SK-N-DZ (cell line): Measurements from ENCODE around the gene TFF1.

Experiments used
- DNase-seq: peaks from one replicate; pipeline ENCODE4 v3.0.0-alpha.2; 2015; ENCODE audit warnings: low spot score

Gene TFF1

GRCh38 chr21:42362700-42363099 is 3.6 kb downstream of the TFF1 start:
- DNase-seq = no peak

- DNase-seq = no peak
These were observed 4.1 kb downstream of the TFF1 start for GRCh38 chr21:42362198-42362597.

DNA sequence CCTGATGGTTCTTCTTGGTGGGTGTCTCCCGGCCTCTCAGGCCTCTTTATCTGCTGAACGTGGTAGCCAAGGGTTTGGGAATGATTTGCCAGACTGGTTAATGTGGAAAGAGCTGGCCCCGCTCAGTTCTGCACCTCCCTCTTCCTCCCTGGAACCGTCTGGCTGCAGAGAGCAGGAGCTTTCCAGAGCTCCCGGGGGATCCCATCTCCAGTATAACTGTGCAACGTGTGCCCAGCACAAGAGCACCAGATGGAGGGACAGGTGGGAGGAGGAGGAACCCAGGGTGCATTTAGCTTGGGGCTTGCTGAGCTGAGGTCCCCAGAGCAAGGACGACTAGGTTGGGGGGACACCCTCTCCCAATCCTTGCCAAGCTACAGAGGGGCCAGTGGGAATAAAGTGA is 5.0 kb downstream of the TFF1 start:
- DNase-seq = no peak

- no peak for DNase-seq
These were observed 6.0 kb downstream of the TFF1 start for GRCh38 chr21:42360317-42360716.

DNA sequence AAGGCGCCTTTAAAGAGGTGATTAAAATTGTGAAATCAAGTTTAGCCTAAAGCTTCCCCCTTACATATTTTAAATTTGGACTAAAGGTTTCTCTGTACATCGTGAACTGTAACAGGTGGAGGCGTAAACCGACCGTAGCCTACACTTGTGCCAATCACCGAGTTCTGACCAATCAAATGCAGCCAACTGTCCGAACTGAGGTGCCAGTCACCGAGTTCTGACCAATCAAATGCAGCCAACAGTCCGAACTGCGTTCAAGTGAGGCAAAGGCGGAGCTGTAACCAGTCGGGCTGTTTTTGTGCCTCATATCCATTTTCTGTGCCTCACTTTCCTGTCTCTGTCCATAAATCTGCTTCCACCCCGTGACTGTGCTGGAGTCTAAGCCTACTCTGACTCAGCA is 7.4 kb downstream of the TFF1 start:
- no peak for DNase-seq

DNA sequence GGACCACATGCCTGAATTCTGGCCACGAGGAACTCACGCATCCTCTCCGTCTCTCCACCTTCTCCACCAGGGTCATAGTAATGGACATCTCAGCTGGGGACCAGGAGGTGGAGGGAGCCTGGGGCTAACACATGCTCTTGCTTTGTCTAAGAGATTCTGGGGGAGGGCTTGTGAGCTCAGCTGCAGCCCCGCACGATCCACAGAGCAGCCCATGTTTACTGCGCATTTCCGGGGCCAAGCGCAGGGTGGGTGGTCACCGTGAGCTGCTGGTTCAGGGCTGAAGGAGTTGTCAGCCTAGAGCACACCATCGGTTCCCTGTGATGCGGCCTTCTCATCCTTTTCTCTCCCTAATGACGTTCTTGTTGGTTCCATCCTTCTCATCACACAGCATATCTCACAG is 8.1 kb downstream of the TFF1 start:
- no peak for DNase-seq

DNA sequence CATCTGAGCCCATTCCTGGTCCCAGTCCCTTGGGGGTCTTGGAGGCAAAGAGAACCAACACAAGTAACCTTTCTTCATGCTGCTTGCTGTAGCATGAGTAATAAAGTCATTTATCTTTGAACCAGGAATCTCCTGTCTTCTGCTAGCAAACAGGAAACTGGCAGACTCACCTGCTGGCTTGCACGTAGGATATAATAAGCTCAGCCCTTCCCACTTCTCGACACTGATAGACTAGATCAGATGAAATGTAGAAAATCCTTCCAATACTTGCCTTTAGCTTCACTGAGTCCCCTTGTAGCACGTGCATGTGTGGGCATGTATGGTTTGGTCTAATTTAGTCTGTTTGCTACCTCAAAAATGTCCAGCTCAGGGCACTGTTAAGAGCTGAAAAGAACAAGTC is 9.0 kb downstream of the TFF1 start:
- no peak for DNase-seq

GRCh38 chr21:42356650-42357049 is 9.7 kb downstream of the TFF1 start:
- no peak for DNase-seq

DNA sequence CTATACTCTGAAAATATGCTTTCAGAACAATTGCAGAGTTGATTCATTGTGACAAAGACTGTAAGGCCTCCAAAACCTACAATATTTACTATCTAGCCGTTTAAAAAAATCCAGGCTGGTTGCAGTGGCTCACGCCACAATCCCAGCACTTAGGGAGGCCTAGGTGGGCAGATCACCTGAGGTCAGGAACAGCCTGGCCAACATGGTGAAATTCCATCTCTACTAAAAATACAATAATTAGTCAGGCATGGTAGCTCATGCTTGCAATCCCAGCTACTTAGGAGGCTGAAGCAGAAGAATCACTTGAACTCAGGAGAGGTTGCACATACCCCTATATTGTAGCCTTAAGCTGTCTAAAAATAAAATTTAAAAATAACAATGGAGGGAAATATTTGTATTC is 10.3 kb downstream of the TFF1 start:
- no peak for DNase-seq

DNA sequence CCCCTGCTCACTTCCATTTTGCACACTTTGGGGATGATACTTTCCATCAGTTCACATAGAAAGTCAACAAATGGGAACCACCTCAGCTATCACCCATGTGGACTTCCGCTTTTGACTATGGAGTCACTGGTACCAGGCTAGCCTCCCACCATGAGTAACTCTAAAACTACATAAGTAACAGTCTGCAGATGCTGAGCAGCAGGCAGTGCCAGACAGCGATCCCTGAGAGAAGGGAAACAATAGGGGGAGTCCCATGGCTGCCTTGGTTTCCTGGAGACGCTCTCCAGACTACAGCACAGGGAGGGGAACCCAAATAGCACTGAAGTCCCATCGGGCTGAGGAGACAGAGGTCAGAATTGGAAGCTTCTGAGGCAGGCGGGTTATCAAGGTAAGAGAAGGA is 12.7 kb downstream of the TFF1 start:
- no peak for DNase-seq

DNA sequence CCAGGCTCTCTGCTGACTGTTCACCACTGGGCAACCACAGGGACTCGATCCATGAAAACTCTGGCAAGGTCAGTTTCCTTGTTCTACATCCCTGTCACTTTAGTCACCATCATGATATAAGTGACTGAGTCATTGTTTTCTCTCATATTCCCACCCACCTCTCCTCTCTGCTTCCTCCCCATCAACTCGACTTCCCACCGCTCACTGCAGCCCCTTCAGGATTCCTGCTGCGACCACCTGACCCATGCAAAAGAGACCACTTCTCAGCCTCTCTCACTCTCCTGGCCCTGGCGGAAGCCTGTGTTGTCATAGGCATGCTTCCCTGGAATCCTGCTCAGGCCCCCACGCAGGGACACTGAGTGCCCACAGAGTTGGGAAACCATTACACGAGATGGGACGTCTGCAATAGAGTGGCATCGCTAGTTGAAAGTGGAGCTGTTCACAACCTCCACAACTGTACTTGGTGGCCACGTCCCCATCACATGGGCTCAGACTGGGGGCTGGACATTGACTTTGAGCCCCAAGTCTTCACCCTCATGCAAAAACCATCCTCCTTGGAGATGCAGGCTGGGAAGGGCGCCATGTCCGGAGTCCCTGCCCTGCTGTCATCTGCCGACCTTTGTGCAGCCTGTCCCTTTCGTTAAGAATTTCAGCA is 13.8 kb downstream of the TFF1 start:
- DNase-seq = no peak

GRCh38 chr21:42351626-42352440 is 14.5 kb downstream of the TFF1 start:
- DNase-seq = no peak

DNA sequence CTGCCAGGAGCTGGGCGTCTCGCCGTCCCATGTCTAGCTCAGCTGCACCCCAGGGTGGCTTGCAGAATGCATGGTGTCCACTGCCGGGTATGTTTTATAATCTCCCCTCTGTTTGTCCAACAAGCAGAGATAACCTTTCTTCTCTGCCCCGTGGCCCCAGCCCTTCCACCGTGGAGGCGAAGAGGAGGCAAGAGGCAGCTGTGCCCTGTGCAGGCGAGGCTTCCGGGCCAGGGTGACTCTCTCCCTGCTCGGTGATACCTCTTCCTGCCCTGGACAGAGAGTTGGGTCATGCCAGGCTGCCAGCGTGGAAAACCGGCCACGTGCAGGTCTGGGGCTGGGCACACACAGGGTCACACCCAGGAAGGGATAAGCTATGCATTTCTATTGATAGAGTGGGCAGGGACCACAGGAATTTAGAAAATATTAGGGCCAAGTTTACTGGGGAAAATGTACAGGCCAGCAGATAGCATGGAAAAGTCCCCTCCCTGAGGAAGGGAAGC is 15.4 kb downstream of the TFF1 start, which contains the start of gene TFF2:
TFF2 (minus strand) TSS at position 68 of the 500 bp plus-strand sequence; CDS start at position 31, 37 bp downstream.
- no peak for DNase-seq

- DNase-seq = no peak
These were observed 15.9 kb downstream of the TFF1 start for GRCh38 chr21:42350318-42350910.

DNA sequence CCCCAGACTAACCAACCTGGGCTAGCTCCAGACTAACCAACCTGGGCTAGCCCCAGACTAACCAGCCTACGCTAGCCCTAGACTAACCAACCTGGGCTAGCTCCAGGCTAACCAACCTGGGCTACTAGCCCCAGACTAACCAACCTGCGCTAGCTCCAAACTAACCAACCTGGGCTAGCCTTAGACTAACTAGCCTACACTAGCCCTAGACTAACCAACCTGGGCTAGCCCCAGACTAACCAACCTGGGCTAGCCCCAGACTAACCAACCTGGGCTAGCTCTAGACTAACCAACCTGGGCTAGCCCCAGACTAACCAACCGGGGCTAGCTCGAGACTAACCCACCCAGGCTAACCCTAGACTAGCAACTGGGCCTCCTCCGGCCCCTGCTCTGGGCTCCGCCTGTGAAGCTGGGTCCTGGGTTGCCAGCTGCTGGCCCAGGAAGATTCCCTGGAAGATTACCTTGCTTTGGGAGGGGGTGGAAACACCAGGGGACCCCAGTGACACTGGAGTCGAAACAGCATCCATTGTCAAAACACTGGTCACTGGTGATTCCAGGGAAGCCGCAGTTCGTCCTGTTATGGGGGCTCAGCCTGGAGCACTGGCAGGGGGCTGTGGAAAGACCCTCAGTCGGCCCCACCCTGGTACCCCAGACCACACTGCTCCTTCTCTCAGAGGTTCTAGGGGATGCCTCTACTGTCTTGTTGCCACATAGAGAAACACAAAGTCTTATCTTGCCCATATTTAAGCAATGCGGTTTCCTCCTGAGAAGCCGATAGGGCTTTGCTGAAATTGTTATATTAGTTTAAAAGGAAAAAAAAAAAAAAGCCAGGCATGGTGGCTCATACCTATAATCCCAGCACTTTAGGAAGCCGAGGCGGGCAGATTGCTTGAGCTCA is 16.7 kb downstream of the TFF1 start:
- no peak for DNase-seq

DNA sequence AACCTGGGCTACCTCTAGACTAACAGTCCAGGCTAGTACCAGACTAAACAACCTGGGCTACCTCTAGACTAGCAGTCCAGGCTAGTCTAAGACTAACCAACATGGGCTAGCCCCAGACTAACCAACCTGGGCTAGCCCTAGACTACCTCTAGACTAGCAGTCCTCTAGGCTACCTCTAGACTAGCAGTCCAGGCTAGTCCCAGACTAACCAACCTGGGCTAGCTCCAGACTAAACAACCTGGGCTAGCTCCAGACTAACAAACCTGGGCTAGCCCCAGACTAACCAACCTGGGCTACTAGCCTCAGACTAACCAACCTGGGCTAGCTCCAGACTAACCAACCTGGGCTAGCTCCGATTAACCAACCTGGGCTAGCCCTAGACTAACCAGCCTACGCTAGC is 17.6 kb downstream of the TFF1 start:
- DNase-seq = no peak

DNA sequence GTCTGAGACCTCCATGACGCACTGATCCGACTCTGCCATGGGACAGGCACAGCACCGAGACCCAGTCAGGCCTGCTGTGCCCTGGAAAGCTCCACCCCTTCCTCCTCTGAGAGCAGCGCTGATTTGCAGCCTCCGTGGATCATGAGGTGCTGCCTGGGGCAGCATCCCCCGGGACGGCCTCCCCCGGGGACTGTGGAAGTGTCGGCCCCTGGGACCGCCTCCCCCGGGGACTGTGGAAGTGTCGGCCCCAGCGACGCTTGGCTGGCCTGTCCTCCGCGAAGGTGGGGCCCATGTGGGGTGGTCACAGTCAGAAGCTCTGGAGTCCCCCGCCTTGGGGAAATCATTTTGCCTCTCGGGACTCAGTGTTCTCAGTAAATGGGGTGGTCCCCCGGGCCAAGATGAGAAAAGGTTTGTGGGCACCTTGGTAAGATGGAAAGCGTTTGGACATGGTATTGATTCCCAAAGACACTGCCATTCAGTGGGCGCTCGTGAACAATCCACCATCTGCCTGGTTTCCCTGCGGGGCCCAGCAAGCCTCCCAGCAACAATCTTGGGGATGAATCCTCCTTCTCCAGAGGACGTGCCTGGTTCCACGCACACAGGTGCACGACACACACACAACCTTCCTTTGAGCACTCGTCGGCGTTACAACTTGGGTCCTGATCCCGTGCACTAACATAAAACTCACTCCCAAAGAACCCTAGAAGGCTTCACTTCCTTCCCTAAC is 18.6 kb downstream of the TFF1 start:
- DNase-seq = no peak

DNA sequence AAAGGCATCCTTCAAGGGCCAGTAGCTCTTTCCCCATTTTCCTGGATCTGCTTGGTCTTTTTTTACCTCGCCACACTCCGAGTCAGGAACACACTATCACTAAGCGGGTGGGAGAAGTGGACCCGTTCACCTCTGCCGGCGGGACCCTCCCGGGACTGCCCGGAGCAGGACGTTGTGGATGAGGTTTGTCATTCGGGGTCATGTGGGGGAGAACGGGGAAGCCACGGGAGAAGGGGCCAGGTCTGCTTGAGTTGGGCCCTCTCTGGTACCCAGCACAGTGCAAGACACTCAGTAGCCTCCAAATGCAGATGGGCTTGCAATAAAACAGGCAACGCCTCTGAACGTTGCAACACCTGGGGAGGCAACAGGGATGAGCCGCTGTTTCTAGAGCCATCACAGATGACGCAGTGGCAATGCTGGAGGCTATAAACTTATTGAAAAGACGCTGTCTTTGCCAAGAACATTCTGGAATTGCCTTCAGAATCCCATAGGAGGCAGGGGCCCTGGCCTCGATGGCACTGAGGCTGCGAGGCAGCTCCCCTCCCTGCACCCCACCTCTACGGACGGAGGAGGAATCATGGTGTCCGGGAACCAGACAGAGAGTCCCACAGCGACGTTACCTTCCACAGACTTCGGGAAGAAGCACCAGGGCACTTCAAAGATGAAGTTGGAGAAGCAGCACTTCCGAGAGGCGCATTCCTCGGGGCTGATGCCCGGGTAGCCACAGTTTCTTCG is 19.3 kb downstream of the TFF1 start:
- no peak for DNase-seq

DNA sequence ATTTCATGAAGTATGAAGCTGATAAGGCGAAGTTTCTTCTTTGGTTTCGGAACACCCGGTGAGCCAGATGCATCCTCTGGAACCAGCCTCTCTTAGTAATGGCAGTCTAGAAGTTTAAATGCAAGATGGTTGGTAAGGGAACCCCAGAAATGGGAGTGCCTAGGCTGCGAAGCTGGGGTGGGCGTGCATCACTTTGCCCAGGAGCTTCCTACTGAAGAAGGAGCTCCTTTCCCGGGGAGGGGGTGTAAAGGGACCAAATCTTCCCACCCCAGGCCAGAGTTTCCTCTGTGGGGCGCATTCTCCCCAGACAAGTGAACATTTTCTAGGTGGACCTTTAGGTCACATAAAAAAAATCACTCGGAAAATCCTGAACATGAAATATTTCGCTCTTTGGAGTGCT is 19.9 kb downstream of the TFF1 start:
- DNase-seq = no peak

DNA sequence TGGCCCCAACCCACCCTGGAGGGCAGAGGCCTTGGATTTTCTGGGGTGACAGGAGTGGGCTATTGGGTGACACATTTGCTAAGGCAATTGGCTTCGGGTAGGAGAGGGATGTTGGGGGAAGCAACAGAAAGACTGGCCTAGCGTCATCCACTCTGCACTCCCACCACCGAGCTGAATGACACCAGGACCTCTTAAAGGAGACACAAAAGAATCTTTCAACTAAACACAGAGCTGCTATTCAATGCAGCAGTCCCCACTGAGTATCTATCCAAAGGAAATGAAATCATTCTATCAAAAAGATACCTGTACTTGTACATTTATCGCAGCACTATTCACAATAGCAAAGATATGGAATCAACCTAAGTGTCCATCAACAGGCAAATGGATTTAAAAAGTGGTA is 21.7 kb downstream of the TFF1 start:
- no peak for DNase-seq
